PC-3 (cell line): ENCODE results near the gene MRPS9.

Source experiments
- CTCF ChIP-seq: fragments of 300-600 bp; sonication (generic); conservative IDR thresholded peaks from 2 replicates; pipeline ENCODE4 v1.5.1; 2017; ENCODE audit warnings: antibody characterized with exemption, low read depth, mild to moderate bottlenecking, low read length
- EZH2phosphoT487 ChIP-seq: fragments of 300-600 bp; sonication (generic); IDR thresholded peaks from 2 replicates; pipeline ENCODE4 v1.6.1; 2018; ENCODE audit warnings: mild to moderate bottlenecking, antibody characterized with exemption, low read length, borderline replicate concordance

DNA sequence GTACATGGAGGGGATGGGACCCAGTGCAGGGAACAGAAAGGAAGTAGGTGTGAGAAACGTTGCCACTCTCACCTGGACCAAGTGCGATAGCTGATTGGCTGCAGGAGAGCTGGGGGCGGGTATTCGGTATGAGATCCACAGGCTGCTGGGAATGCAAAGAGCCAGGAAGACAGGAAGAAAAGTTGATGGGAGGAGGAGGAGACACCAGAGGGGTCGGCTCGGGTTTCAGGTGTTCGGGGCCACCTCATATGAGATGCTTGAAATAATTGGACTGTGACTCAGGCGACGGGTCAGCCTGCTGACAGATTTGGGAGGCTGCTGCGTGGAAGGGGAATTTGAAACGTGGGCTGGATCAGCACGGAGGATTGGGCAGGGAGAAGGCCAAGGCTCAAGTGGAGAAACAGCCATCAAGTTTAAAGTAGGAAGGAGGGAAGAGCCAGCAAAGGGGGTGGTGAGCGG, 65.1 kb downstream of the MRPS9 start:
- TF ChIP-seq EZH2phosphoT487 (no peak), CTCF (no peak)
